ENCODE results near the gene FLT3.

The FLT3 gene

DNA sequence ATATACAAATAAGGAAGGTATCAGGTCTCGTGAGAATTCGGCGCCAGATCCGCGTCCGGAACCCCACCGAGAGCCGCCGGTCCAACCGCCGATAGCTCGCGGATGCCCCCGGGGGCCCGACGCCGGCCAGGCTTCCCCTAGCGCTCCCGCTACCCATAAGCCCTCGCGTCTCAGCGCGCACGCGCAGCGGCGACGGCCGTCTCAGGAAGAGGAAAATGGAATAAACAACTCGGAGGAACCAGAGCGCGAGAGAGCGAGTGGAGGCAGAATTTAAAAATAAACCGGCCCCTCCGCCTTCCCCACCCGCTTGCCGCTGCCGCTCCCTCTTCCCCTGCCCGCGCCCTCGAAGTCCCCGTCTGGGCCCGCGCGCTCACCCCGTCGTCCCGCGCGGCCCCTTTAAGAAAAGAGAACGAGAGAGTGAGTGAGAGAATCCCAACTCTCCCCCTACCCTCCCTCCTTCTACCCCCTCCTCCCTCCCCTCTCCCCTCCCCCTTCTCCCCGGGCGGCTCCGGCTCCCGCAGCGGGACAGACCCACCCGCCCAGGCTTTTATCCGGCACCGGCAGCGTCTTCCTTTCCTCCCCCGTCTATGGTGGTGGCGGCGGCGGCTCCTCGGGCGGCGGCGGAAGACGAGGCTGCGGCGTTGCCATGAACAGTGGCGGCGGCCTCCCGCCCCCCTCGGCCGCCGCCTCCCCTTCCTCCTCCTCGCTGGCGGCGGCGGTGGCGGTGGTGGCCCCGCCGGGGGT is 37.8 kb upstream of the FLT3 start, which contains the start of gene PAN3:
TSS of gene PAN3 (plus strand) at position 534 of the 744 bp plus-strand sequence. CDS start at position 647, 113 bp downstream.
- DNase-seq (ENCODE audit: low spot score), result peak; percentile 81
- TF ChIP-seq, protein P1, sequence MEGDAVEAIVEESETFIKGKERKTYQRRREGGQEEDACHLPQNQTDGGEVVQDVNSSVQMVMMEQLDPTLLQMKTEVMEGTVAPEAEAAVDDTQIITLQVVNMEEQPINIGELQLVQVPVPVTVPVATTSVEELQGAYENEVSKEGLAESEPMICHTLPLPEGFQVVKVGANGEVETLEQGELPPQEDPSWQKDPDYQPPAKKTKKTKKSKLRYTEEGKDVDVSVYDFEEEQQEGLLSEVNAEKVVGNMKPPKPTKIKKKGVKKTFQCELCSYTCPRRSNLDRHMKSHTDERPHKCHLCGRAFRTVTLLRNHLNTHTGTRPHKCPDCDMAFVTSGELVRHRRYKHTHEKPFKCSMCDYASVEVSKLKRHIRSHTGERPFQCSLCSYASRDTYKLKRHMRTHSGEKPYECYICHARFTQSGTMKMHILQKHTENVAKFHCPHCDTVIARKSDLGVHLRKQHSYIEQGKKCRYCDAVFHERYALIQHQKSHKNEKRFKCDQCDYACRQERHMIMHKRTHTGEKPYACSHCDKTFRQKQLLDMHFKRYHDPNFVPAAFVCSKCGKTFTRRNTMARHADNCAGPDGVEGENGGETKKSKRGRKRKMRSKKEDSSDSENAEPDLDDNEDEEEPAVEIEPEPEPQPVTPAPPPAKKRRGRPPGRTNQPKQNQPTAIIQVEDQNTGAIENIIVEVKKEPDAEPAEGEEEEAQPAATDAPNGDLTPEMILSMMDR (conservative IDR thresholded peaks at IDR 0.05; ENCODE audit: low read depth), result no peak
- peak within 1 kb of the TSS; percentile 95 for H3K27ac ChIP-seq
- ChIA-PET POLR2A (ENCODE audit: low non-redundant PET) (interaction anchor here (0.7 kb wide), 2 partner anchors 52 to 226 kb away, joined by 3 to 9 read pairs; no protein-coding TSS in a partner anchor), CTCF (interaction anchor here (0.7 kb wide), 1 partner anchor 1747 kb away, joined by 9 read pairs; no protein-coding TSS in a partner anchor)

DNA sequence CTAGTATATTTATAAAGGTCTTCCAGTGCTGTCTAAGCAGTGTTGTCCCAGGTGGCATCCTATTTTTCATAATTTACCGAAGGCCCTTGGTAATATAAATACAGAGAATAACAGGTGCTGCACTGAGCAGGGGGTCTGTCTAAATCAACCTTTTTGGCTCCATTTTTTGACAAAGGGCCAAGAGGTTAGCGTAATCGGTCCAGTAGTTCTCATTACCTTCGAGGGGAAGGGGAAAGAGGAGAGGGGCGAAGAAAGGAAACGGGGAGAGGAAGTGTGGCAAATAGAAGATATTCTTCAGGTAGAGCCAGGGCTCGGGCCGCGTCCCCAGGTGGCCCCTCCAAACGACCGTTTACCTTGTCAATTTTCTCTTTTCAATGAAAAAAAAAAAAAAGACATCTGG is 37.2 kb upstream of the FLT3 start:
- POLR2A ChIA-PET (ENCODE audit: low non-redundant PET), result interaction anchor here (0.7 kb wide), 2 partner anchors 52 to 226 kb away, joined by 3 to 9 read pairs; no protein-coding TSS in a partner anchor
- H3K27ac ChIP-seq, result peak overlapping the region; percentile 95
- CTCF ChIA-PET, result interaction anchor here (0.7 kb wide), 1 partner anchor 1747 kb away, joined by 9 read pairs; no protein-coding TSS in a partner anchor
- no peak for DNase-seq (ENCODE audit: low spot score)
- TF ChIP-seq, protein P1 (conservative IDR thresholded peaks at IDR 0.05; ENCODE audit: low read depth), result no peak

DNA sequence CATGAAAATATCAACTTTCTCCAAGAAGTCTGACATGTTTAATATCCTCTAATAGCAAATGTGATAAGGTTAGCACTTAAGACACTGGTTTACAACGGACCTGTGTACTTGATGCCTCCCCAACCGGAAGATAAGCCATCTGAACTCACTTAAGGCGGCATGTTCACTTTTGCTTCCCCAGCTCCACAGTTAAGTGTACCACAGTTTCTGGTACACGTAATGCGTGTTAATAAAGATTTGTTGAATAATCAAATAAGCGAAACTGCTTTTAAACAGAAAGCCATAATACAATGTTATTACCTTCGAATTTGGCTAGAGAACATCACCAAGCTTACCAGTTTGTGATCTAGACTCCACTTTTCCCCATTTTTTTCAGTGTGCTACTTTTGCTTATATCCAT is 36.5 kb upstream of the FLT3 start:
- CTCF ChIA-PET, result no interaction called here
- POLR2A ChIA-PET (ENCODE audit: low non-redundant PET), result no interaction called here
- no peak for DNase-seq (ENCODE audit: low spot score)
- no peak overlapping the region for H3K27ac ChIP-seq
- TF ChIP-seq, protein P1 (conservative IDR thresholded peaks at IDR 0.05; ENCODE audit: low read depth), result no peak

DNA sequence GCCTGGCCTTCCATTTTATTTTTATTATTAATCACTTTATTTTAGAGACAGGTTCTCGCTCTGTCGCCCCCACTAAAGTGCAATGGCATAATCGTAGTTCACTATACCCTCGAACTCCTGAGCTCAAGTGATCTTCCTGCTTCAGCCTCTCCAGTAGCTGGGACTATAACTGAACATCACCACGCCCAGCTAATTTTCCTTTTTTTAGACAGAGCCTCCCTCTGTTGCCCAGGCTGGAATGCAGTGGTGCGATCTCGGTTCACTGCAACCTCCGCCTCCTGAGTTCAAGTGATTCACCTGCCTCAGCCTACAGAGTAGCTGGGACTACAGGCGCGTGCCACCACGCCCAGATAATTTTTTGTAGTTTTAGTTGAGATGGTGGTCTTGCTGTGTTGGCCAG is 31.3 kb upstream of the FLT3 start:
- no peak overlapping the region for H3K27ac ChIP-seq
- TF ChIP-seq, protein P1 (conservative IDR thresholded peaks at IDR 0.05; ENCODE audit: low read depth), result no peak
- ChIA-PET POLR2A (ENCODE audit: low non-redundant PET) (no interaction called here), CTCF (interaction anchor here (0.6 kb wide), 1 partner anchor 194 kb away, joined by 3 read pairs; no protein-coding TSS in a partner anchor)
- no peak for DNase-seq (ENCODE audit: low spot score)

DNA sequence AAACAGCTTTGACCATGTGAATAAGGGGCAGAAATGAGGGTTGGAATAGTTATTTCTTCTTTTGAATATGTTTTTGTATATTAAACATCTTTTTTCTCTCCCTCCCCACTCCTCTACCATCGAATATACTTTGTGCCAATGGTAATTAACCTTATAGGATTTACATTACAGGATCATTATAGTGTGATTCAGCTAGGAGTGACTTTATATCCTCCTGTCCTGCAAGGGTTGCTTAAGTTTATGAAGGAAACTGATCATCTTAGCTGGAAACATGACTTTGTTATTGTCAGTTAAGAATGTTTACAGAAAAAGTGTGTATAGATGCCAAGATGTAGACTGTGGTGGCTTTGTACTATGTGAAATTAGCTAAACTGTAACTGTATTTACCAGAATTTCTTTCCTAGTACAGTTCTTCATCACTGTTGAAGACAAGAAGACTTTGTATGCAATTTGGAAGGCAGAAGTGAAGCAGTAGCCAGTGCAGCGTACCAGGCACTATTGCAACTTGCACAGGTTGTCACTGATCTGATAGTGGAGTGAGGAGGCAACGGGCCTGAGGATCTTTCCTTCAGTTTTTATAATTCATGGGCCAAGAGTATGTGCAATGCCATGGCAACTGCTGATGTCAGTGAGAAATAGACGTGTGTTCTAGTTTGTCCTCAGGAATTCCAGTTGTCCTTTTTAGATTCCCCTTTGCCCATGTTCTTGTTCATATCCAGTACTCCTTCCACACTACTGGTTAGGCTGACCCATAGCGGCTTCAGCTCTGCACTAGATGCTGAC is 29.7 kb upstream of the FLT3 start:
- no peak overlapping the region for H3K27ac ChIP-seq
- TF ChIP-seq, protein P1 (conservative IDR thresholded peaks at IDR 0.05; ENCODE audit: low read depth), result no peak
- ChIA-PET CTCF (no interaction called here), POLR2A (ENCODE audit: low non-redundant PET) (no interaction called here)
- no peak for DNase-seq (ENCODE audit: low spot score)

DNA sequence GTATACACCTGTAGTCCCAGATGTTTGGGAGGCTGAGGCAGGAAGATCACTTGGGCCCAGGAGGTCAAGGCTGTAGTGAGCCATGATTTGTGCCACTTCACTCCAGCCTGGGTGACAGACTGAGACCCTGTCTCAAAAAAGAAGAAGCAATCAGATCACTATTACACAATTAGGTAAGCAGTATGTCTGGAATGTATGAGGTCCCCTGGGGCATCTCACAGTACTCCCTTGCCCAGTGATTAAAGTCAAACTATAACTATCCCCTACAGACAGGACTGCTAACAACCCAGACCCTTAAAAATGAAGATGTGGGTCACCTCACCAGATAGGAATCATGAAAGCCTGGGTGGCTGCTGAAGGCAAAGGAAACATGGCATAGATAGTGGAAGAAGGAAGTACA is 28.6 kb upstream of the FLT3 start:
- DNase-seq (ENCODE audit: low spot score), result no peak
- TF ChIP-seq, protein P1 (conservative IDR thresholded peaks at IDR 0.05; ENCODE audit: low read depth), result no peak
- no peak overlapping the region for H3K27ac ChIP-seq
- CTCF ChIA-PET, result no interaction called here
- POLR2A ChIA-PET (ENCODE audit: low non-redundant PET), result no interaction called here

Data from RWPE1 (cell line).